Fibroblast of peridontal ligament (primary cell): ENCODE results near the gene MARCHF5.
"Not testable (repeated sequence)": the region's sequence is repeated elsewhere in the genome, so short reads cannot be mapped to it uniquely, and the experiment has no call there.

ENCODE experiments used
- DNase-seq: peaks from one replicate; pipeline ENCODE4 v3.0.0-alpha.2; 2010; ENCODE audit errors: extremely low read depth

Gene MARCHF5

GRCh38 chr10:92305133-92306072 lies 14.4 kb downstream of the MARCHF5 start:
- DNase-seq: no peak

GRCh38 chr10:92309272-92309671 lies 18.3 kb downstream of the MARCHF5 start:
- DNase-seq: no peak

GRCh38 chr10:92313750-92314149 lies 22.8 kb downstream of the MARCHF5 start:
- no peak for DNase-seq

GRCh38 chr10:92316610-92317009 lies 25.6 kb downstream of the MARCHF5 start:
- DNase-seq: no peak

- no peak for DNase-seq
Measured at GRCh38 chr10:92323079-92323478, 32.1 kb downstream of the MARCHF5 start.

DNA sequence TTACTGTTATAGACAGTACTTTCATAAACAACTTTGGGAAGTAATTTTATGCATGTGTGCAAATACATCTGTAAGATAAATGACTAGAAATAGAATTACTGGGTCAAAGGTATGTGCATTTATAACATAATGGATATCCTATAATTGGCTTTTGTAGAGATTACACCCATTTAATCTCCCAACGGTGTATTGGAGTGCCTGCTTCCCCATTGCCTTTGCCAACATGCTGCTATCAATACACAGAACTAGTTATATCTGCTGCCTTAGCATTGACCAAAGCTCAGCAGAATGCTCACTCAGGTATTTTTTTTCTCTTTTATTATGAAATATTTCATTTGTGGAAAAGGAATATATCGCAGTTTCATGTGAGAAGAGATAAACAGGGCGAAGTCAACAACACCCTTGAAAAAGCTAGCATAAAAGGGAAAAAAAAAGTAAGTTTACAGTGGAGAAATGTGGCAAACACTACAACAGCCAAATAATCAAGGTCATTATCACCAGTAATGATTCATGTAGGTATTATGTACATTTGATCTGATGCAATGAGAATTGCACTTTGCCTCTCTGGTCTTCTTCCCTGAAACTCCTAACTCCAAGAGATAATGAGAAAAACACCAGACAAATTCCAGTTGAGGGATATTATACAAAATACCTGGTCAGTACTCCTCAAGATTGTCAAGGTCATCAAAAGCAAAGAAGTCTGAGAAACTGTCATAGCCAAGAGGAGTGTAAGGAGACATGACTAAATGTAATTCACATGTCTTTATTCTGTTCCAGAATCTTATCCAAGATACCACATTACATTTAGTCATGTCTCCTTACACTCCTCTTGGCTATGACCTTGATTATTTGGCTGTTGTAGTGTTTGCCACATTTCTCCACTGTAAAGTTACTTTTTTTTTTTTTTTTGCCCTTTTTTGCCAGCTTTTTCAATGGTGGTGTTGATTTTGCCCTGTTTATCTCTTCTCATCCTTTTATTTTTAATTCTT lies 36.8 kb downstream of the MARCHF5 start:
- peak; percentile 17 for DNase-seq

DNA sequence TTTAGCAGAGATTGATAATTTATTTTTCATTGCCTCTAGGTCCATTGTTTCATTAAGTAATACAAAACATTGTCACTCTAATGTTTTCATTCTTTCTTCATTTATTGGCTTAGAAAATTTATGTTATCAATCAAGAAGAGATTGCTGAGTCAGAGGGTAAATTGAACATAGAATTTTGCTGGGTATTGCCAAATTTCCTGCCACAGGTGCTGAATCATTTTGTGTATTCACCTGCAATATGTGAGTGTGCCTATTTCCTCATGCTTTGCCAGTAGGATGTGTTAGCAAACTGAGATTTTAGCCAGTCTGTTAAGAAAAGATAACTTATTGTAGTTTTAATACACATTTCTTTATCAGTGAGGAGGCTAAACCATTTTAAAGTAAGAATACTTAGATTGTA lies 38.0 kb downstream of the MARCHF5 start:
- no peak for DNase-seq

DNA sequence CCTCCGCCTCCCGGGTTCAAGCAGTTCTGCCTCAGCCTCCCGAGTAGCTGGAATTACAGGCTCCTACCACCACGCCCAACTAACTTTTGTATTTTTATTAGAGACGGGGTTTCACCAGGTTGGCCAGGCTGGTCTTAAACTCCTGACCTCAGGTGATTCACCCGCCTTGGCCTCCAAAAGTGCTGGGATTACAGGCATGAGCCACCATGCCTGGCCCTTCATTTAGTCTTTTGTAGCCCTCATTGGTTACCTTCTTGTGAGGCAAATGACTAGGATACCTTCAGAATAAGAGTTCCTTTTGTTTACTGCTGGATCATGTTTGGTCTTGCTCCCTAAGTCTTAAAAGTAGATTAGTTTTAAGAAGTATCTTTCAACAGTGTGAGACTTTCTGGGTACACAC lies 39.0 kb downstream of the MARCHF5 start:
- DNase-seq: not testable (repeated sequence)

DNA sequence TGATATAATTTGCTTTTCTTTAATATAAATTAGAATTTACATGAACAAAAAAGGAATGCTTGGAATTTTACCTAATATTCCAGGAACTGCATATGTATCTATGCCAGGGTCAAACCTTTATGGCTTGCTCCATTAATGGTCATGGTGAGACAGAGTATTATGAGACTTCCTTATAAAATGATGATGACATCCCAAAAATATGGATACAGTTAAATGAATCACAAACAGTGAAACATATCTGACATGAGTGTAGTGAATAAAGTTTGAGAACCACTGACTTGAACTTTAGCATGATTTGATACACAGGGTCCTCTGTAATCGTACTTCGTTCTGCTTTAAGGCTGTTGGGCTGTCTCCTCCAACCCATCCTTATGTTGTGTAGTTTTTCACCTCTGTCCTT lies 51.8 kb downstream of the MARCHF5 start:
- DNase-seq: peak; percentile 9

DNA sequence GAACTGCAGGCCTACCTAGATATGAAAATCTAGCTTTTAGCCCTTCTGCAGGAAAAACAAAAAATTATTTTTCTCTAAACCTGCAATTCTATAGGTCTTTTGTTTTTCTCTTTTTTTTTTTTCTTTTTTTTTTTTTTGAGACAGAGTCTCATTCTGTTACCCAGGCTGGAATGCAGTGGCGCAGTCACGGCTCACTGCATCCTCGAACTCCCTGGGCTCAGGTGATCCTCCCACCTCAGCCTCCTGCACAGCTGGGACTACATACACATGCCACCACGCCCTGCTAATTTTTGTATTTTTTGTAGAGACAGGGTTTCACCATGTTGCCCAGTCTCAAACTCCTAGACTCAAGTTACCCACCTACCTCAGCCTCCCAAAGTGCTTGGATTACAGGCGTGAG lies 54.6 kb downstream of the MARCHF5 start:
- DNase-seq: not testable (repeated sequence)

GRCh38 chr10:92347035-92347676 lies 56.2 kb downstream of the MARCHF5 start:
- not testable (repeated sequence) for DNase-seq

DNA sequence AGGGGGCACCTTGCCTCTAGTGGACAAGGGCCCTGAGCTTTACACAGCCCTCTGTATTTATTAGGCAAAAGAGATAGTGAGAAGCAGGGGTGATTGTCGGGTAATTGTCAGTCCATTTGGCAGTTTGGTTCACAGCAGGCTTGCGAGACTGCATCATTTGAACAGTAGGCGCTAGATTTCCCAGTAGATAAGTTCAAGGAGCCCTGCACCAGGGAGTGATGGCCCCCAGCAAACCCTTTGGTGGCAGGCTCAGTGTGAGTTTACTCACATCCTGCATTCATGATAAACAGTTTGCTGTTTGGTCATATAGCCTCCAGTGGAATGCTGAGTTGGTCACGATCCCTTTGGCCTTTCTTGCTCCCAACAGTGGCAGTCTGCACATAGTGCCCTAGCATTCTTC lies 59.4 kb downstream of the MARCHF5 start:
- no peak for DNase-seq

DNA sequence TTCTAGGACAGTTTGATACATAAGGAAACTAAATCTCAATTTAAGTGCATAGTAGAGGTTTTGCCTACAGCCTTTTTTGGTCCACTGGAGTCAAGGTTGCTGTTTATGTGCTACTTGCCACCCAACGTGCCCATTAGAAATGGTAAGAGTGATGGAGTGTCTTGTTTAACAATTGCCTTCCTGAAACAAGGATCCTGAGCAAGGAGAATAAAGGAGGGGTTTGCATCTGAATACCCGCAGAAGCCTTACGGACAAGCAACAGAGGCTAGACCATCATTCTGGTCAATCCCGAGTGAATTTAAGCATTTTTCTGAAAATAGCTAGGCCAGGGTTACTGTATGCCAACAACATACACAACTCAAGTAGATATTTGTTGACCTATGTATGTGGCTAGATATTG lies 63.6 kb downstream of the MARCHF5 start:
- no peak for DNase-seq

GRCh38 chr10:92356041-92356440 lies 65.1 kb downstream of the MARCHF5 start:
- DNase-seq: no peak

- no peak for DNase-seq
Measured at GRCh38 chr10:92363498-92363897, 72.5 kb downstream of the MARCHF5 start.

GRCh38 chr10:92366412-92367021 lies 75.5 kb downstream of the MARCHF5 start:
- DNase-seq: no peak

DNA sequence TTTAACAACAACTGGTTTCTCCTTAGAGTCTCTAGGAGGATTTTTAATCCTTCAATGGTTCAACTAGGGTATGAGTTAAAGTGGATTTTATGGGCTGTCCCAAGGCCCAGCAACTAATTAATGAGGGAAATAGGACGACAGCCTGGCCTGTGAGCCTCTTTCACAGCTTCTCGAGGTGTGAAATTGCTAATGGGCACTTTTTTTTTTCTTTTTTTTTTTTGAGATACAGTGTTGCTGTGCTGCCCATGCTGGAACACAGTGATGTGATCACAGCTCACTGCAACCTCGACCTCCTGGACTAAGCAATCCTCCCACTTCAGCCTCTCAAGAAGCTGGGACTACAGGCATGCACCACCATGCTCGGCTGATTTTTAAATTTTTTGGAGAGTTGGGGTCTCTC lies 87.0 kb downstream of the MARCHF5 start:
- no peak for DNase-seq

- no peak for DNase-seq
Measured at GRCh38 chr10:92381543-92381954, 90.6 kb downstream of the MARCHF5 start.

DNA sequence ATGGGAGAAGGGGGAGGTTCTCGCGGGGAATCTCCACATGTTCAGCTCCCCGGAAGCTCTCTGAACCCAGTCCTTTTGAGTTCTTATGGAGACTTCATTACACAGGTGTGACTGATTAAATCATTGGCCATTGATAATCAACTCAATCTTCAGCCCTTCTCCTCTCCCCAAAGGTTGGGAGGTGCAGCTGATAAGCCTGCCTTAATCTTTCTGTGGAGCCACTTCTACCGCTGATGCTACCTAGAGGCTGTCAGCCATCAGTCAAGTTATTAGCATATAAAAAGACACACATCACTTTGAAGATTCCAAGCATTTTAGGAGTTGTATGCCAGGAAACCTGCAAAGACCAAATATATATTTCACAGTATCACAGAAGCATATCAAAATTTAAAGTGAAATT lies 91.7 kb downstream of the MARCHF5 start:
- DNase-seq: no peak

- DNase-seq: no peak
Measured at GRCh38 chr10:92384741-92385140, 93.8 kb downstream of the MARCHF5 start.

DNA sequence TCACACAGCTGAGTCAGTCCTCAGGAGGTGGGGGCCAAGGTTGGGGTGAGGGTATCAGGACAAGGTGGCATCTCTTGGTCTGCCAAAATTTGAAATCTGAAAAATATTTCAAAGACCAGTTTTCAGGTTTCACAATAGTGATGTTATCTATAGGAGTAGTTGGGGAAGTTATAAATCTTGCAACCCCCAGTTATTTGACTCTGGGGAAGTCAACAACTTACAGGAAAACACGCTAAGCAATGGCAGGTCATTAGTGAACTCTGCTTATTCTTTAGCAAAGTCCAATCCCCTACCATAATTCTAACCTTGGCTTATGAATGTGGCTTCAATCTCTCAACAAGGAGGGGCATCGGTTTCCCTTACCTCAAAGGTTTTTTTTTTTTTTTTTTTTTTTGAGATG lies 94.9 kb downstream of the MARCHF5 start:
- DNase-seq: no peak
